Neural cell (in vitro differentiated cells): Measurements from ENCODE around the gene ITGBL1. TPM values are rescaled to one million over a fixed set of nuclear protein-coding genes. Genes with fewer than 3 reads are reported as not detected.

ENCODE experiments used
- H2AFZ ChIP-seq: fragments of 200-600, 300-800 bp; sonication (generic), shearing (Covaris generic); 2 replicates; pipeline ENCODE4 v1.6.0; 2014; ENCODE audit warnings: low read depth, mild to moderate bottlenecking, antibody characterized with exemption, low read length, moderate library complexity
- H3F3A ChIP-seq: fragments of 200-600 bp; shearing (Covaris generic); 2 replicates; pipeline ENCODE4 v1.6.1; 2016; ENCODE audit warnings: mild to moderate bottlenecking, moderate library complexity, mixed read lengths, antibody characterized with exemption, low read length; ENCODE audit not compliant: insufficient read depth, poor library complexity, severe bottlenecking
- H3K27ac ChIP-seq: fragments of 200-600, 300-800 bp; sonication (generic), shearing (Covaris generic); 2 replicates; pipeline ENCODE4 v1.5.1; 2014; ENCODE audit warnings: mild to moderate bottlenecking, low read length, moderate library complexity
- H3K27me3 ChIP-seq: fragments of 300-800, 200-600 bp; sonication (generic), shearing (Covaris generic); 2 replicates; pipeline ENCODE4 v1.6.0; 2014; ENCODE audit warnings: mild to moderate bottlenecking, low read depth, low read length, moderate library complexity; ENCODE audit not compliant: insufficient read depth
- H3K36me3 ChIP-seq: fragments of 300-800, 200-600 bp; sonication (generic), shearing (Covaris generic); 2 replicates; pipeline ENCODE4 v1.5.1; 2014; ENCODE audit warnings: mild to moderate bottlenecking, antibody characterized with exemption, low read length, moderate library complexity; ENCODE audit not compliant: insufficient read depth
- H3K4me2 ChIP-seq: fragments of 300-800, 200-600 bp; sonication (generic), shearing (Covaris generic); 2 replicates; pipeline ENCODE4 v1.6.0; 2014; ENCODE audit warnings: mild to moderate bottlenecking, low read length
- H3K4me3 ChIP-seq: fragments of 300-800, 200-600 bp; sonication (generic), shearing (Covaris generic); 2 replicates; pipeline ENCODE4 v1.5.1; 2014; ENCODE audit warnings: mild to moderate bottlenecking, low read length, moderate library complexity
- H3K79me2 ChIP-seq: fragments of 200-600 bp; shearing (Covaris generic); replicated peaks from 2 replicates; pipeline ENCODE4 v1.6.0; 2014; ENCODE audit warnings: mild to moderate bottlenecking, low read length, moderate library complexity; ENCODE audit not compliant: insufficient read depth
- H3K9ac ChIP-seq: fragments of 300-800, 200-600 bp; sonication (generic), shearing (Covaris generic); 2 replicates; pipeline ENCODE4 v1.6.1; 2016; ENCODE audit warnings: mild to moderate bottlenecking, low read length, mixed read lengths
- H3K9me2 ChIP-seq: fragments of 200-600 bp; shearing (Covaris generic); 2 replicates; pipeline ENCODE4 v1.6.1; 2016; ENCODE audit warnings: mild to moderate bottlenecking, low read length, mixed read lengths; ENCODE audit not compliant: insufficient read depth
- H3K9me3 ChIP-seq: fragments of 200-600, 300-800 bp; sonication (generic), shearing (Covaris generic); 2 replicates; pipeline ENCODE4 v1.6.1; 2016; ENCODE audit warnings: mild to moderate bottlenecking, mixed run types, low read length, moderate library complexity, mixed read lengths
- H4K20me1 ChIP-seq: fragments of 200-600 bp; shearing (Covaris generic); 2 replicates; pipeline ENCODE4 v1.6.1; 2016; ENCODE audit warnings: mild to moderate bottlenecking, mixed run types; ENCODE audit not compliant: insufficient read depth
- CTCF ChIP-seq: fragments of 450-650 bp; IDR thresholded peaks from 2 replicates; pipeline ENCODE4 v1.5.1; 2014; ENCODE audit warnings: antibody characterized with exemption, mild to moderate bottlenecking, moderate library complexity; ENCODE audit not compliant: poor library complexity, severe bottlenecking
- EP300 ChIP-seq: fragments of 450-650 bp; conservative IDR thresholded peaks from 2 replicates; pipeline ENCODE4 v1.6.1; 2014; ENCODE audit warnings: antibody characterized with exemption, mild to moderate bottlenecking, moderate library complexity; ENCODE audit not compliant: poor library complexity, severe bottlenecking
- EZH2 ChIP-seq: fragments of 200-600, 300-800 bp; shearing (Covaris generic), sonication (generic); IDR thresholded peaks from 2 replicates; pipeline ENCODE4 v1.6.1; 2014; ENCODE audit warnings: antibody characterized with exemption, low read length, borderline replicate concordance, mild to moderate bottlenecking; ENCODE audit not compliant: insufficient read depth, poor library complexity, severe bottlenecking
- MXI1 ChIP-seq: fragments of 450-650 bp; conservative IDR thresholded peaks from 2 replicates; pipeline ENCODE4 v1.6.1; 2014; ENCODE audit warnings: antibody characterized with exemption, mild to moderate bottlenecking; ENCODE audit not compliant: poor library complexity, severe bottlenecking
- POLR2AphosphoS5 ChIP-seq: IDR thresholded peaks from 2 replicates; pipeline ENCODE4 v1.6.1; 2012
- RAD21 ChIP-seq: fragments of 450-650 bp; conservative IDR thresholded peaks from 2 replicates; pipeline ENCODE4 v1.6.1; 2014; ENCODE audit warnings: antibody characterized with exemption, mild to moderate bottlenecking, moderate library complexity
- SMC3 ChIP-seq: fragments of 450-650 bp; conservative IDR thresholded peaks from 2 replicates; pipeline ENCODE4 v1.6.1; 2014; ENCODE audit warnings: antibody characterized with exemption, mild to moderate bottlenecking, moderate library complexity; ENCODE audit not compliant: poor library complexity
- TAF1 ChIP-seq: IDR thresholded peaks from 2 replicates; pipeline ENCODE4 v1.6.1; 2012; ENCODE audit warnings: low read depth
- polyA plus RNA-seq: library from polyadenylated mRNA; depleted of rRNA; stranded (reverse); fragments of >200 nt; gene quantifications from 2 replicates; pipeline ENCODE4 v1.2.3, GENCODE V29; 2014
- TF ChIP-seq, protein P1 (sequence below): IDR thresholded peaks from 2 replicates; pipeline ENCODE4 v1.6.1; 2012; ENCODE audit warnings: borderline replicate concordance

The ITGBL1 gene
- polyA plus RNA-seq, 1 donor from 2014 or later = 0.46 TPM

DNA sequence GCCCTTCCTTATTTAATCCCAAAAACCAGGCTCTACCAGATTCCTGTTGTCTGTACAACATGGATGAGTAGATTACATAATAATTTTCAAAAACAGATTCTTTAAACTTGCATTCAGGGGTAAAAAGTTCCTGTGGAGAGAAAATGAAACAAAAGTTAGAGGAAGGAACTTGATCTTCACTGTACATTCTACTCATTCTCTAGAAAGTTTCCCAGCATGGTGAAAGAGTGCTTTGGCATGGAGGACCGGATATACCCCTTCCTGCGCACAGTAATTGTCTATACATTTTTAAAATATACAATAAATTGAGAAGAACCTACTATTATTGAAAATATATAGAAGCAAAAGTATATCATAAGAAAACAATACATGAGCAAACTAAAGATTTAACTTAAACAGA lies 274.2 kb downstream of the ITGBL1 start:
- Histone ChIP-seq H3K27me3 (no peaks in the 10 kb centered on the region), H3K9me2 (no peaks in the 10 kb centered on the region), H2AFZ (no peak overlapping the region), H3K4me2 (no peak overlapping the region), H3K4me3 (no peak overlapping the region), H3F3A (peaks cover 5% of the 10 kb centered on the region), H3K36me3 (no peaks in the 10 kb centered on the region), H3K27ac (peak overlapping the region; percentile 85), H4K20me1 (no peaks in the 10 kb centered on the region), H3K9me3 (no peaks in the 10 kb centered on the region), H3K9ac (no peak overlapping the region), H3K79me2 (no peaks in the 10 kb centered on the region)
- TF ChIP-seq TAF1 = no peak
- no peak for TF ChIP-seq MXI1
- TF ChIP-seq SMC3 = no peak
- TF ChIP-seq, protein P1, sequence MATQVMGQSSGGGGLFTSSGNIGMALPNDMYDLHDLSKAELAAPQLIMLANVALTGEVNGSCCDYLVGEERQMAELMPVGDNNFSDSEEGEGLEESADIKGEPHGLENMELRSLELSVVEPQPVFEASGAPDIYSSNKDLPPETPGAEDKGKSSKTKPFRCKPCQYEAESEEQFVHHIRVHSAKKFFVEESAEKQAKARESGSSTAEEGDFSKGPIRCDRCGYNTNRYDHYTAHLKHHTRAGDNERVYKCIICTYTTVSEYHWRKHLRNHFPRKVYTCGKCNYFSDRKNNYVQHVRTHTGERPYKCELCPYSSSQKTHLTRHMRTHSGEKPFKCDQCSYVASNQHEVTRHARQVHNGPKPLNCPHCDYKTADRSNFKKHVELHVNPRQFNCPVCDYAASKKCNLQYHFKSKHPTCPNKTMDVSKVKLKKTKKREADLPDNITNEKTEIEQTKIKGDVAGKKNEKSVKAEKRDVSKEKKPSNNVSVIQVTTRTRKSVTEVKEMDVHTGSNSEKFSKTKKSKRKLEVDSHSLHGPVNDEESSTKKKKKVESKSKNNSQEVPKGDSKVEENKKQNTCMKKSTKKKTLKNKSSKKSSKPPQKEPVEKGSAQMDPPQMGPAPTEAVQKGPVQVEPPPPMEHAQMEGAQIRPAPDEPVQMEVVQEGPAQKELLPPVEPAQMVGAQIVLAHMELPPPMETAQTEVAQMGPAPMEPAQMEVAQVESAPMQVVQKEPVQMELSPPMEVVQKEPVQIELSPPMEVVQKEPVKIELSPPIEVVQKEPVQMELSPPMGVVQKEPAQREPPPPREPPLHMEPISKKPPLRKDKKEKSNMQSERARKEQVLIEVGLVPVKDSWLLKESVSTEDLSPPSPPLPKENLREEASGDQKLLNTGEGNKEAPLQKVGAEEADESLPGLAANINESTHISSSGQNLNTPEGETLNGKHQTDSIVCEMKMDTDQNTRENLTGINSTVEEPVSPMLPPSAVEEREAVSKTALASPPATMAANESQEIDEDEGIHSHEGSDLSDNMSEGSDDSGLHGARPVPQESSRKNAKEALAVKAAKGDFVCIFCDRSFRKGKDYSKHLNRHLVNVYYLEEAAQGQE = no peak
- TF ChIP-seq CTCF = no peak
- no peak for TF ChIP-seq EZH2
- no peak for TF ChIP-seq EP300
- no peak for TF ChIP-seq POLR2AphosphoS5
- TF ChIP-seq RAD21 = no peak

GRCh38 chr13:101727118-101727517 lies 274.6 kb downstream of the ITGBL1 start:
- Histone ChIP-seq H3K27ac (peak overlapping the region; percentile 85), H3K9me2 (no peaks in the 10 kb centered on the region), H3F3A (peaks cover 5% of the 10 kb centered on the region), H3K9ac (no peak overlapping the region), H3K79me2 (no peaks in the 10 kb centered on the region), H3K9me3 (no peaks in the 10 kb centered on the region), H2AFZ (no peak overlapping the region), H3K4me3 (no peak overlapping the region), H4K20me1 (no peaks in the 10 kb centered on the region), H3K27me3 (no peaks in the 10 kb centered on the region), H3K4me2 (peak overlapping the region; percentile 46), H3K36me3 (no peaks in the 10 kb centered on the region)
- no peak for TF ChIP-seq RAD21
- TF ChIP-seq MXI1 = no peak
- TF ChIP-seq EZH2 = no peak
- no peak for TF ChIP-seq SMC3
- no peak for TF ChIP-seq TAF1
- TF ChIP-seq, protein P1 = no peak
- no peak for TF ChIP-seq POLR2AphosphoS5
- no peak for TF ChIP-seq EP300
- TF ChIP-seq CTCF = no peak
